ENCODE data around the gene PCP4L1. TPM values are rescaled to one million over a fixed set of nuclear protein-coding genes. Genes with fewer than 3 reads are reported as not detected.
"Not testable (repeated sequence)": the region's sequence is repeated elsewhere in the genome, so short reads cannot be mapped to it uniquely, and the experiment has no call there.

PCP4L1 gene
- total RNA-seq, 1 donor from 2014 or later: 0.35 TPM

DNA sequence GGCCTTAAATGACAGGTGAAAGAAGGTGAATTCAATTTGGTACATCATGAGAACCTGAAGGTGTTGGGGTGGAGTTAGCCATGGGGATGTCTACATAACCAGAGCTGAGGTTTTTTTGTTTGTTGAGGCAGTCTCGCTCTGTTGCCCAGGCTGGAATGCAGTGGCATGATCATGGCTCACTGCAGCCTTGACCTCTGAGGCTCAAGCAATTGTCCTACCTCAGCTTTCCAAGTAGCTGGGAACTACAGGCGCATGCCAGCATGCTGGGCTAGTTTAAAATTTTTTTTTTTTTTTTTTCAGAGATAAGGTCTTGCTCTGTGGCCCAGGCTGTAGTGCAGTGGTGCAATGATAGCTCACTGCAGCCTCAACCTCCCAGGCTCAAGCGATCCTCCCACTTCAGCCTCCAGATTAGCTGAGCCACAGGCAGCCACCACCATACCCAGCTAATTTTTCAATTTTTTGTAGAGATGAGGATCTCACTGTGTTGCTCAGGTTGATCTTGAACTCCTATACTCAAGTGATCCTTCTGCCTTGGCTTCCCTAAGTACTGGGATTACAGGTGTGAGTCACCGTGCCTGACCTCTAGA, 53.1 kb downstream of the PCP4L1 start:
- DNase-seq (ENCODE audit: low spot score): no peak
- H3K36me3 Mint-ChIP-seq (ENCODE audit: low read depth): no peaks in the 10 kb centered on the region
- H3K9me3 Mint-ChIP-seq (ENCODE audit: low read depth): no peaks in the 10 kb centered on the region
- H3K4me1 Mint-ChIP-seq (ENCODE audit: low read depth): peaks cover 28% of the 10 kb centered on the region
- TF ChIP-seq, protein P1, sequence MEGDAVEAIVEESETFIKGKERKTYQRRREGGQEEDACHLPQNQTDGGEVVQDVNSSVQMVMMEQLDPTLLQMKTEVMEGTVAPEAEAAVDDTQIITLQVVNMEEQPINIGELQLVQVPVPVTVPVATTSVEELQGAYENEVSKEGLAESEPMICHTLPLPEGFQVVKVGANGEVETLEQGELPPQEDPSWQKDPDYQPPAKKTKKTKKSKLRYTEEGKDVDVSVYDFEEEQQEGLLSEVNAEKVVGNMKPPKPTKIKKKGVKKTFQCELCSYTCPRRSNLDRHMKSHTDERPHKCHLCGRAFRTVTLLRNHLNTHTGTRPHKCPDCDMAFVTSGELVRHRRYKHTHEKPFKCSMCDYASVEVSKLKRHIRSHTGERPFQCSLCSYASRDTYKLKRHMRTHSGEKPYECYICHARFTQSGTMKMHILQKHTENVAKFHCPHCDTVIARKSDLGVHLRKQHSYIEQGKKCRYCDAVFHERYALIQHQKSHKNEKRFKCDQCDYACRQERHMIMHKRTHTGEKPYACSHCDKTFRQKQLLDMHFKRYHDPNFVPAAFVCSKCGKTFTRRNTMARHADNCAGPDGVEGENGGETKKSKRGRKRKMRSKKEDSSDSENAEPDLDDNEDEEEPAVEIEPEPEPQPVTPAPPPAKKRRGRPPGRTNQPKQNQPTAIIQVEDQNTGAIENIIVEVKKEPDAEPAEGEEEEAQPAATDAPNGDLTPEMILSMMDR (IDR thresholded peaks at IDR 0.05): no peak
- no peak overlapping the region for H3K4me3 Mint-ChIP-seq (ENCODE audit: unreplicated experiment)
- H3K27ac Mint-ChIP-seq (ENCODE audit: unreplicated experiment): no peak overlapping the region
- peaks cover 2% of the 10 kb centered on the region for H3K27me3 Mint-ChIP-seq (ENCODE audit: low read depth)

DNA sequence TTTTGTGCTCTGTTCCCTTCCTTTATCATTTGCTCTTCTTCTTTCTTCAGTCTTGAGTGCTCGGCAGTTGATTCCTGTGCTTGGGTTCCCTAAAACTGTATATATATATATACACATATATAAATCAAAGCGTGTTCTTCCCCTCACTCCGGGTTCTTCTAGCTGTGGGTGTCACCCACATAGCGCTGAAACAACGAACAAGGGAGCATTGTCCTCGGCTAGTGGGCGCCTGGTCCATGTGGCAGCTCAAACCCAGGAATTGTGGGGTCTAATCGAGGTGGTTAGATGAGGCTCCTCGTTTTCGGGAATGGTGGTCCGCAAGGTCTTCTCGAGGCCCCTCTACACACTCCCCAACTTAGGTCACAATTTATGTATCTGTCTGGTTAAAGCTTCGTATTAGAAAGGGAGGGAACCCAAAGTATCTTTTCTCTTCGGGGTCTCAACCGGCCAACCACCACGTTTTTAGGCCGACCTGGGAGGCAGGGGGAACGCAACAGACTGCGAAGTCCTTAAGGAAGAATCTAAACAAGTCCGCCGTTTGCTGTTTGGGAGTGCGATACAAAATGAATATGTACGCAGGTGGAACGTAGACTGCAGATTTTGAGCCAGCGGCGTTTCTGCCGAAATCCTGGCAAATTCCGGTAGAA, 55.1 kb downstream of the PCP4L1 start:
- H3K27ac Mint-ChIP-seq (ENCODE audit: unreplicated experiment): peak overlapping the region; percentile 100
- peaks cover 21% of the 10 kb centered on the region for H3K4me1 Mint-ChIP-seq (ENCODE audit: low read depth)
- H3K9me3 Mint-ChIP-seq (ENCODE audit: low read depth): no peaks in the 10 kb centered on the region
- H3K4me3 Mint-ChIP-seq (ENCODE audit: unreplicated experiment): peak overlapping the region; percentile 98
- TF ChIP-seq, protein P1 (IDR thresholded peaks at IDR 0.05): no peak
- H3K27me3 Mint-ChIP-seq (ENCODE audit: low read depth): peaks cover 2% of the 10 kb centered on the region
- H3K36me3 Mint-ChIP-seq (ENCODE audit: low read depth): no peaks in the 10 kb centered on the region
- DNase-seq (ENCODE audit: low spot score): no peak

DNA sequence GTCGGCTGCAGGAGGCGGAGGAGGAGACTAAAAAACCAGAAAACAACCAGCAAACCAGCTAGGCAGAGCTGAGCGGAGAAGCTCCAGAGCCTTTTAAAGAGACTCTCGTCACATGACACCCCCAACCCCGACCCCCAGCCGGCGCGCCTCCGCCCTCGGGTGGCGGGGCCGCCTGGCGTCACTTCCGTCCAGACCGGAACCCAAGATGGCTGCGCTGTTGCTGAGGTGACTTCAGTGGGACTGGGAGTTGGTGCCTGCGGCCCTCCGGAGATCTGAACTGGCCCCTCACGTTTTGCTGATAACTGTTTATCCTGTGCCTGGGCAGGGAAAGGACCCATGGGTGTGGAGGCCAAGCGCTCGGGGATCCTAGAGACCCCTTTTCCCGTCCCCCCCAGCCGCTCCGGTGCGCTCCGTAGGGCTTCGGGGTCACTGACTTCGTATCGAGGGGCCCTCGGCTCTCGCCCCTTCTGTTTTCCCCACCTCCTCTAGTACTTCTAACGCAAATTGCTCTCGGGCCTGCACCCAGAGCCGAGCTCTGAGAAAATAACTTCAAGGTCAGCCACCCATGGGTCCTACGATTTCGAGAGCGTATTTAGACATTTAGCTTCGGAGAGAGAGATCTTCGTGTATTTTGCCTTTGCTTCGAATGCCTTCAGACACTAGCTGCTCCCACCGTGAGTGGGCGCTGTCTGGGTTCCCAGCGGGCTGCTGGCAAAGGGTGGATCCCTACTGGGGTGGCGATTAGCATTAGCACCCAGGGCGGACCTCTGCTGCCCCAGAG, 55.8 kb downstream of the PCP4L1 start, which contains the start of gene SDHC:
Gene SDHC (plus strand): TSS at position 181 of the 781 bp plus-strand sequence. CDS start 25 bp downstream, at position 206.
- Mint-ChIP-seq H3K27me3 (ENCODE audit: low read depth) (peaks cover 2% of the 10 kb centered on the region), H3K4me1 (ENCODE audit: low read depth) (peaks cover 21% of the 10 kb centered on the region), H3K4me3 (ENCODE audit: unreplicated experiment) (peak within 1 kb of the TSS; percentile 98), H3K27ac (ENCODE audit: unreplicated experiment) (peak within 1 kb of the TSS; percentile 100), H3K9me3 (ENCODE audit: low read depth) (no peaks in the 10 kb centered on the region), H3K36me3 (ENCODE audit: low read depth) (no peaks in the 10 kb centered on the region)
- TF ChIP-seq, protein P1 (IDR thresholded peaks at IDR 0.05): peak; percentile 77
- no peak for DNase-seq (ENCODE audit: low spot score)

DNA sequence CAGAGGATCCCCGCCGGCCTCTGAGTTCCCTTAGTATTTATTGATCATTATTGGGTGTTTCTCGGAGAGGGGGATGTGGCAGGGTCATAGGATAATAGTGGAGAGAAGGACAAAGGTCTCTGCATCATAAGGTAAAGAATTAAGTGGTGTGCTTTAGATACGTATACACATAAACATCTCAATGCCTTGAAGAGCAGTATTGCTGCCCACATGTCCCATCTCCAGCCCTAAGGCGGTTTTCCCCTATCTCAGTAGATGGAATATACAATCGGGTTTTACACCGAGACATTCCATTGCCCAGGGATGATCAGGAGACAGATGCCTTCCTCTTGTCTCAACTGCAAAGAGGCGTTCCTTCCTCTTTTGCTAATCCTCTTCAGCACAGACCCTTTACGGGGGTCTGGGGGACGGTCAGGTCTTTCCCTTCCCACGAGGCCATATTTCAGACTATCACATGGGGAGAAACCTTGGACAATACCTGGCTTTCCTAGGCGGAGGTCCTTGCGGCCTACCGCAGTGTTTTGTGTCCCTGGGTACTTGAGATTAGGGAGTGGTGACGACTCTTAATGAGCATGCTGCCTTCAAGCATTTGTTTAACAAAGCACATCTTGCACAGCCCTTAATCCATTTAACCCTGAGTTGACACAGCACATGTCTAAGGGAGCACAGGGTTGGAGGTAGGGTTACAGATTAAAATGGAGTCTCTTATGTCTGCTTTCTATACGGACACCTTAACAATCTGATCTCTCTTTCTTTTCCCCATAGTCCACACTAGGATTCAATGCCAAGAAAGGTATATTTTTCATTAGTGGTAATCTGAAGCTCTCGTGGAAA, 57.5 kb downstream of the PCP4L1 start:
- not testable (repeated sequence) for H3K9me3 Mint-ChIP-seq (ENCODE audit: low read depth)
- peaks cover 21% of the 10 kb centered on the region for H3K4me1 Mint-ChIP-seq (ENCODE audit: low read depth)

DNA sequence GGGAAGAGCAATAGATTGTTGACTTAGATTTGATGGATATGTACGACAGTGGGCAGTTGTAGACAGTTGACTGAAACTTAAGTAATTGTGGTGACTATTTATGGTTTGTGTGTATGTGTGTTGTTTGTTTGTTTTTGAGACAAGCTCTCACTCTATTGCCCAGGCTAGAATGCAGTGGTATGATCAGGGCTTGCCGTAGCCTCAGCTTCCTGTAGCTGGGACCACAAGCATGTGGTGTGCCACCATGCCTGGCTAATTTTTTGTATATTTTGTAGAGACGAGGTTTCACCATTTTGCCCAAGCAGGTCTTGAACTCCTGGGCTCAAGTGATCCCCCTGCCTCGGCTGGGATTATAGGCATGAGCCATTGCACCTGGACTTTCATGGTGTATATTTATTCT, 65.5 kb downstream of the PCP4L1 start:
- TF ChIP-seq, protein P1 (IDR thresholded peaks at IDR 0.05): no peak
- Mint-ChIP-seq H3K36me3 (ENCODE audit: low read depth) (peaks cover 12% of the 10 kb centered on the region), H3K27ac (ENCODE audit: unreplicated experiment) (no peak overlapping the region), H3K4me1 (ENCODE audit: low read depth) (no peaks in the 10 kb centered on the region), H3K27me3 (ENCODE audit: low read depth) (no peaks in the 10 kb centered on the region), H3K9me3 (ENCODE audit: low read depth) (no peaks in the 10 kb centered on the region), H3K4me3 (ENCODE audit: unreplicated experiment) (no peak overlapping the region)
- DNase-seq (ENCODE audit: low spot score): no peak

More for the DNA sequence above, 57.5 kb downstream of the PCP4L1 start:
- not testable (repeated sequence) for H3K4me3 Mint-ChIP-seq (ENCODE audit: unreplicated experiment); H3K27me3 Mint-ChIP-seq (ENCODE audit: low read depth); H3K36me3 Mint-ChIP-seq (ENCODE audit: low read depth); H3K27ac Mint-ChIP-seq (ENCODE audit: unreplicated experiment); DNase-seq (ENCODE audit: low spot score)
